Body of pancreas (tissue), 4 donors: Measurements from ENCODE around the gene BRD1. TPM values are rescaled to one million over a fixed set of nuclear protein-coding genes. Genes with fewer than 3 reads are reported as not detected.

Experiments
- ATAC-seq: fragments of 150-250 bp; one replicate; pipeline ENCODE4 v1.9.1; 2016
- DNase-seq, 4 donors: peaks; one replicate each; pipeline ENCODE4 v3.0.0-alpha.2; 2019
- H3K27ac ChIP-seq, 4 donors: fragments of 200-600 bp; sonication (generic); 1 replicate in 3 of 4; 2 replicates in 1 of 4; pipeline versions ENCODE4 v1.5.1 to v1.6.1; 2016 to 2019; ENCODE audit warnings: mild to moderate bottlenecking in 1 of 4, mixed read lengths in 1 of 4, moderate library complexity in 1 of 4
- H3K27me3 ChIP-seq, 2 donors: fragments of 200-600 bp; sonication (generic); one replicate each; pipeline ENCODE4 v1.6.0; 2016; ENCODE audit warnings: mild to moderate bottlenecking in 1 of 2
- H3K36me3 ChIP-seq, 2 donors: fragments of 200-600 bp; sonication (generic); replicated peaks in 1 of 2; 2 replicates each; pipeline ENCODE4 v1.5.1; 2016; ENCODE audit warnings: low read depth in 2 of 2; ENCODE audit not compliant: insufficient read depth in 1 of 2
- H3K4me1 ChIP-seq: fragments of 200-600 bp; sonication (generic); one replicate; pipeline ENCODE4 v1.6.0; 2016
- H3K4me3 ChIP-seq, 2 donors: fragments of 200-600 bp; sonication (generic); 1 replicate in 1 of 2; 2 replicates in 1 of 2; pipeline ENCODE4 v1.5.1; 2016 to 2019
- H3K9me3 ChIP-seq, 3 donors: fragments of 200-600 bp; sonication (generic); 1 replicate in 2 of 3; 2 replicates in 1 of 3; pipeline ENCODE4 v1.5.1; 2016
- CTCF ChIP-seq, 7 experiments: fragments of 450-650 bp in 4 of 7; fragments of 200-600 bp in 3 of 7; sonication (generic) in 3 of 7; IDR thresholded peaks; one replicate each; pipeline ENCODE4 v1.5.1; 2016 to 2019; ENCODE audit warnings: antibody characterized with exemption in 7 of 7
- POLR2A ChIP-seq, 3 donors: fragments of 450-650 bp; IDR thresholded peaks; one replicate each; pipeline ENCODE4 v1.6.1; 2016; ENCODE audit warnings: antibody characterized with exemption in 3 of 3, mild to moderate bottlenecking in 2 of 3
- WGBS, 2 donors: methylation state at CpG; one replicate each; pipeline ENCODE4 v1.1.5; 2017; 5-methylcytosine and 5-hydroxymethylcytosine counted together
- intact Hi-C: fragments of 100-400 bp; cut with DNase I; formaldehyde crosslinking; loops from one replicate; pipeline ENCODE4 v1.15.1; 2023
- total RNA-seq, 2 donors: library from RNA; depleted of rRNA; stranded (reverse); fragments of >200 nt; gene quantifications; one replicate each; pipeline ENCODE4 v1.1.0, GENCODE V29; 2016

BRD1 gene
- total RNA-seq, 2 donors from 2014 or later = 21.8 to 36.9 TPM

GRCh38 chr22:49793871-49794270, 33.8 kb downstream of the BRD1 start:
- TF ChIP-seq CTCF (IDR thresholded peaks at IDR 0.05) (no peak), POLR2A (IDR thresholded peaks at IDR 0.05) (no peak)
- Histone ChIP-seq H3K36me3 (peaks cover 10 to 34% of the 10 kb centered on the region in 2 donors), H3K4me3 (no peak overlapping the region), H3K27me3 (no peaks in the 10 kb centered on the region), H3K27ac (no peak overlapping the region), H3K9me3 (no peaks in the 10 kb centered on the region), H3K4me1 (peaks cover 13% of the 10 kb centered on the region)
- DNase-seq (no peak), ATAC-seq (no peak)
- 88 to 95% methylated on average over 17 to 20 of the region's 23 CpGs for WGBS, 2 donors
- intact Hi-C loops = no loop called here

GRCh38 chr22:49793296-49793695, 34.4 kb downstream of the BRD1 start:
- 91 to 93% methylated on average over 10 of the region's 10 CpGs for WGBS, 2 donors
- no peak for DNase-seq
- peaks cover 19% of the 10 kb centered on the region for H3K4me1 ChIP-seq
- H3K36me3 ChIP-seq = peaks cover 10 to 32% of the 10 kb centered on the region in 2 donors
- intact Hi-C loops = no loop called here
- ATAC-seq = no peak
- TF ChIP-seq CTCF (IDR thresholded peaks at IDR 0.05) (no peak), POLR2A (IDR thresholded peaks at IDR 0.05) (no peak)
- no peak overlapping the region for H3K27ac ChIP-seq
- H3K27me3 ChIP-seq = no peaks in the 10 kb centered on the region
- no peaks in the 10 kb centered on the region for H3K9me3 ChIP-seq
- H3K4me3 ChIP-seq = no peak overlapping the region

GRCh38 chr22:49792107-49792506, 35.6 kb downstream of the BRD1 start:
- DNase-seq (no peak), ATAC-seq (no peak)
- H3K9me3 ChIP-seq = no peaks in the 10 kb centered on the region
- no peak for TF ChIP-seq POLR2A (IDR thresholded peaks at IDR 0.05)
- H3K36me3 ChIP-seq = peaks cover 10 to 28% of the 10 kb centered on the region in 2 donors
- WGBS, 2 donors = 85 to 89% methylated on average over 8 to 10 of the region's 10 CpGs
- H3K4me3 ChIP-seq = no peak overlapping the region
- intact Hi-C loops = no loop called here
- no peak overlapping the region for H3K27ac ChIP-seq
- peaks cover 20% of the 10 kb centered on the region for H3K4me1 ChIP-seq
- H3K27me3 ChIP-seq = no peaks in the 10 kb centered on the region

GRCh38 chr22:49791682-49792081, 36.0 kb downstream of the BRD1 start:
- intact Hi-C loops = no loop called here
- Histone ChIP-seq H3K4me3 (no peak overlapping the region), H3K27ac (no peak overlapping the region), H3K27me3 (no peaks in the 10 kb centered on the region), H3K4me1 (peaks cover 20% of the 10 kb centered on the region), H3K9me3 (no peaks in the 10 kb centered on the region), H3K36me3 (peaks cover 10 to 28% of the 10 kb centered on the region in 2 donors)
- TF ChIP-seq POLR2A (IDR thresholded peaks at IDR 0.05) (no peak), CTCF (IDR thresholded peaks at IDR 0.05) (no peak)
- no peak for DNase-seq
- no peak for ATAC-seq
- WGBS, 2 donors = 82 to 95% methylated on average over 10 of the region's 10 CpGs

GRCh38 chr22:49790912-49791311, 36.8 kb downstream of the BRD1 start:
- Histone ChIP-seq H3K36me3 (peaks cover 10 to 30% of the 10 kb centered on the region in 2 donors), H3K27ac (no peak overlapping the region), H3K4me1 (peaks cover 20% of the 10 kb centered on the region), H3K9me3 (no peaks in the 10 kb centered on the region), H3K4me3 (no peak overlapping the region), H3K27me3 (no peaks in the 10 kb centered on the region)
- ATAC-seq (no peak), DNase-seq (no peak)
- WGBS, 2 donors = 80 to 91% methylated on average over 3 to 15 of the region's 16 CpGs
- intact Hi-C loops = no loop called here
- no peak for TF ChIP-seq POLR2A (IDR thresholded peaks at IDR 0.05)
- TF ChIP-seq CTCF (IDR thresholded peaks at IDR 0.05) = no peak
